GM06990 (cell line): Measurements from ENCODE around the gene TCF4.

ENCODE experiments used
- DNase-seq: peaks from one replicate; pipeline ENCODE4 v3.0.0-alpha.2; 2011; ENCODE audit not compliant: insufficient read length; ENCODE audit errors: extremely low read depth
- H3K27me3 ChIP-seq: replicated peaks from 2 replicates; pipeline ENCODE4 v1.6.0; 2011; ENCODE audit warnings: low read length; ENCODE audit not compliant: control insufficient read depth, insufficient read depth
- H3K36me3 ChIP-seq: 2 replicates; pipeline ENCODE4 v1.5.1; 2011; ENCODE audit warnings: low read length; ENCODE audit not compliant: control insufficient read depth, insufficient read depth
- H3K4me3 ChIP-seq: replicated peaks from 2 replicates; pipeline ENCODE4 v1.5.1; 2011; ENCODE audit warnings: low read depth, mild to moderate bottlenecking, control low read depth, low read length
- TF ChIP-seq, protein P1 (sequence below): IDR thresholded peaks from 2 replicates; pipeline ENCODE4 v1.5.1; 2011; ENCODE audit warnings: low read length, control low read depth, mild to moderate bottlenecking, inconsistent platforms; ENCODE audit not compliant: insufficient read depth, poor library complexity, severe bottlenecking

The TCF4 gene

GRCh38 chr18:55584201-55584600 lies 3.8 kb downstream of the TCF4 start:
- H3K27me3 ChIP-seq: no peaks in the 10 kb centered on the region
- no peaks in the 10 kb centered on the region for H3K36me3 ChIP-seq
- TF ChIP-seq, protein P1, sequence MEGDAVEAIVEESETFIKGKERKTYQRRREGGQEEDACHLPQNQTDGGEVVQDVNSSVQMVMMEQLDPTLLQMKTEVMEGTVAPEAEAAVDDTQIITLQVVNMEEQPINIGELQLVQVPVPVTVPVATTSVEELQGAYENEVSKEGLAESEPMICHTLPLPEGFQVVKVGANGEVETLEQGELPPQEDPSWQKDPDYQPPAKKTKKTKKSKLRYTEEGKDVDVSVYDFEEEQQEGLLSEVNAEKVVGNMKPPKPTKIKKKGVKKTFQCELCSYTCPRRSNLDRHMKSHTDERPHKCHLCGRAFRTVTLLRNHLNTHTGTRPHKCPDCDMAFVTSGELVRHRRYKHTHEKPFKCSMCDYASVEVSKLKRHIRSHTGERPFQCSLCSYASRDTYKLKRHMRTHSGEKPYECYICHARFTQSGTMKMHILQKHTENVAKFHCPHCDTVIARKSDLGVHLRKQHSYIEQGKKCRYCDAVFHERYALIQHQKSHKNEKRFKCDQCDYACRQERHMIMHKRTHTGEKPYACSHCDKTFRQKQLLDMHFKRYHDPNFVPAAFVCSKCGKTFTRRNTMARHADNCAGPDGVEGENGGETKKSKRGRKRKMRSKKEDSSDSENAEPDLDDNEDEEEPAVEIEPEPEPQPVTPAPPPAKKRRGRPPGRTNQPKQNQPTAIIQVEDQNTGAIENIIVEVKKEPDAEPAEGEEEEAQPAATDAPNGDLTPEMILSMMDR: no peak
- no peak overlapping the region for H3K4me3 ChIP-seq
- no peak for DNase-seq

- Histone ChIP-seq H3K4me3 (no peak overlapping the region), H3K36me3 (no peaks in the 10 kb centered on the region), H3K27me3 (no peaks in the 10 kb centered on the region)
- no peak for DNase-seq
- TF ChIP-seq, protein P1: no peak
Observed at GRCh38 chr18:55582325-55582724, 5.7 kb downstream of the TCF4 start.

DNA sequence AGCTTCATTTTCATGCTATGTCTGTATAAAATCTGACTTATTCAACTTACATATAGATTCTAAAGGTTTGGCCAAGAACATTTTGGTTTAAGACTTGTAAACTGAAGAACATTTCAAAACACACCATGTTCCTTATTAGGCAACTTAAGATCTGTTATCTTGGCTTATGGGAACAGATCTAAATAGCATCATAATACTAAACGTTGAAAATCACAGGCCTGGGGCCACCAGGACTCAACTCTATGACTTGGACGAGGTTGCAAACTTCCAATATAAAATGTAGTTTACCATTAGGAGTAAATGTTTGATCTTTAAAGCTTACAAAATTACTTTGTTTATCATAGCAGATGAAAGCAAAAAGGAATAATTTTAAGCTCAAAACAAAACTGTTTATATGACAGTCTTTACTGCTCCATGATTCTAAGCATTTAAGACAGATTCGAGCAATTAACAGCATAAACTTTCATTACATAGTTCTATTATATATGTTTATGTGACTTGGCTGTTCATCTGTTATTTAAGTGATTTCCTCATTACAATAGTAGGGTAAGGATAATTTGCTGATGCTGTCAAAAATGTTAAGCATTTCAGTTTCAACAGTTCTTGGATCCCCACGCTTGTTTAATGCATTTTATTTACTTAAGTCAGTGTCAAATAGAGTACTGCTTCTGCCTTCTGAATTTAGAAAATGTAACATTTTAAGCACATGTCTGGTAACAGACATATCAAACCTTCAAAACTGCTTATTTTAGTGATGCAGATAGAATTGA lies 8.3 kb downstream of the TCF4 start:
- no peaks in the 10 kb centered on the region for H3K27me3 ChIP-seq
- TF ChIP-seq, protein P1: no peak
- H3K36me3 ChIP-seq: no peaks in the 10 kb centered on the region
- no peak for DNase-seq
- no peak overlapping the region for H3K4me3 ChIP-seq

DNA sequence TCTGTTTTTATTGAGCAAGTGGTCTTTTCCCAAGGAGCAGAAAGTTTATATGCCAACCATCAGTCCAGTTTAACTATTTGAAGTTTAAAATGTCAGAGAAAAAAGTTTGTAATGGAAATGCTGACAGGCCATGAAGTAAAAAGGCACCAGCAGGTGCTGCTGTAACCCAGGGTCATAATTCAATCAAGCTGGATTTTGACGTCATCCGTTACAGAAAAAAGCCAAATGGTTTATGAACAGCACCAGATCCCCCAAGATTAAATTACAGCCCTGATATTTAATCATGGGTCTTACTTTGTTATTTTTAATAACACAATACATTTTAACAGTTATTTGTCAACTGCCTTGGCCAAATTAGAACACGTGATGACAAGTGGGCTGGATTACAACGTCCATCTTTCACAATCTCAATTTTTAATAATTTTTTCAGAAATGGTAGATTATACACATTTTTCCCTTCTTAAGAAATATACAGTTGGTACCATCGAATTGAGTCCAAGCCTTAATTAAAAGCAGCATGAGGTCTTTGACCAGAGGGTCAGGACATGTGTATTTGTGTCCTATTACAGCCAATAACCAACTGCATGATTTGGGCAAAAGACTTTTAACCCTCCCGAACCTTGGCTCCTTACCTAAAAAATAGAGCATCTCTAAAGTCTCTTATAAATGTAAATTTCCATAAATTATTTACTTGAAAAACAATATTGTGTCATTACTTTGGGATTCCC lies 10.0 kb downstream of the TCF4 start:
- no peak overlapping the region for H3K4me3 ChIP-seq
- TF ChIP-seq, protein P1: peak; percentile 12
- no peaks in the 10 kb centered on the region for H3K27me3 ChIP-seq
- DNase-seq: no peak
- H3K36me3 ChIP-seq: no peaks in the 10 kb centered on the region

GRCh38 chr18:55576001-55576400 lies 12.0 kb downstream of the TCF4 start:
- Histone ChIP-seq H3K36me3 (no peaks in the 10 kb centered on the region), H3K4me3 (no peak overlapping the region), H3K27me3 (no peaks in the 10 kb centered on the region)
- DNase-seq: no peak
- TF ChIP-seq, protein P1: no peak

DNA sequence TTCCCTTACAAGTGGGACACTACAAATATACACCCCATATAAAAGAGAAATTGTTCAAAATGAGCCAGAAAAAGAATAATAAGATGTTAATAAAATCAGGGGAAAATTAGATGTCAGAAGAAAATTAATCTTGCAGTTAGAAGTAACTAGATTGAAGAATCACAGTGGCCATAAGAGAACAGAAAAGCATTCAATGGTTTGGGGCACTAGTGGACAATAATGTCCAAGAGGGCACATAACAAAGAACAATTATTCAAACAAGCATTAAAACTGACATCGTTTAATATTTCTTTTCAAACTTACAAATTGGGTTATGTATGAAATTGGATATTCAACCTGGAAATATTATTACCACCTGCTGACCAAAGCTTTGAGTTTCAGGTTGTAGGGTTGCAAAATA lies 12.9 kb downstream of the TCF4 start:
- DNase-seq: no peak
- H3K27me3 ChIP-seq: no peaks in the 10 kb centered on the region
- H3K4me3 ChIP-seq: no peak overlapping the region
- H3K36me3 ChIP-seq: no peaks in the 10 kb centered on the region
- TF ChIP-seq, protein P1: no peak
